Neural progenitor cell (in vitro differentiated cells): ENCODE results near the gene RBM28. TPM values are rescaled to one million over a fixed set of nuclear protein-coding genes. Genes with fewer than 3 reads are reported as not detected.

Experiments
- DNase-seq: peaks from one replicate; pipeline ENCODE4 v3.0.0-alpha.2; 2016; ENCODE audit warnings: low spot score
- H2AFZ ChIP-seq: fragments of 200-600 bp; sonication (generic); replicated peaks from 2 replicates; pipeline ENCODE4 v1.6.1; 2016; ENCODE audit warnings: antibody characterized with exemption
- H3F3A ChIP-seq: fragments of 200-600 bp; sonication (generic); 2 replicates; pipeline ENCODE4 v1.6.1; 2016; ENCODE audit warnings: antibody characterized with exemption, low read depth
- H3K27ac ChIP-seq: fragments of 200-600 bp; sonication (generic); 2 replicates; pipeline ENCODE4 v1.5.1; 2016; ENCODE audit warnings: mild to moderate bottlenecking
- H3K27me3 ChIP-seq: fragments of 200-600 bp; sonication (generic); 2 replicates; pipeline ENCODE4 v1.6.1; 2016; ENCODE audit warnings: mild to moderate bottlenecking, moderate library complexity
- H3K36me3 ChIP-seq: fragments of 200-600 bp; sonication (generic); 2 replicates; pipeline ENCODE4 v1.5.1; 2016
- H3K4me1 ChIP-seq: fragments of 200-600 bp; sonication (generic); 2 replicates; pipeline ENCODE4 v1.6.1; 2016; ENCODE audit warnings: mixed run types
- H3K4me2 ChIP-seq: fragments of 200-600 bp; sonication (generic); 2 replicates; pipeline ENCODE4 v1.6.1; 2016
- H3K4me3 ChIP-seq: fragments of 200-600 bp; sonication (generic); 2 replicates; pipeline ENCODE4 v1.5.1; 2016
- H3K79me2 ChIP-seq: fragments of 200-600 bp; sonication (generic); 2 replicates; pipeline ENCODE4 v1.6.1; 2016; ENCODE audit warnings: low read depth
- H3K9ac ChIP-seq: fragments of 200-600 bp; sonication (generic); 2 replicates; pipeline ENCODE4 v1.6.1; 2016
- H3K9me3 ChIP-seq: fragments of 200-600 bp; sonication (generic); 2 replicates; pipeline ENCODE4 v1.5.1; 2016; ENCODE audit warnings: low read depth
- H4K20me1 ChIP-seq: fragments of 200-600 bp; sonication (generic); 2 replicates; pipeline ENCODE4 v1.6.1; 2016; ENCODE audit warnings: low read depth
- H3K27ac Mint-ChIP-seq: 3 replicates; pipeline ENCODE4 v1.8.0; 2021; ENCODE audit warnings: mixed read lengths
- H3K27me3 Mint-ChIP-seq: 2 replicates; pipeline ENCODE4 v1.8.0; 2022; ENCODE audit warnings: low read depth, mild to moderate bottlenecking, inconsistent platforms, moderate library complexity, mixed read lengths; ENCODE audit not compliant: insufficient read depth
- H3K36me3 Mint-ChIP-seq: 3 replicates; pipeline ENCODE4 v1.8.0; 2021; ENCODE audit warnings: mixed read lengths
- H3K4me1 Mint-ChIP-seq: 3 replicates; pipeline ENCODE4 v1.8.0; 2021; ENCODE audit warnings: mixed read lengths
- H3K4me3 Mint-ChIP-seq: 3 replicates; pipeline ENCODE4 v1.8.0; 2021; ENCODE audit warnings: mild to moderate bottlenecking, moderate library complexity, mixed read lengths
- H3K9me3 Mint-ChIP-seq: 3 replicates; pipeline ENCODE4 v1.8.0; 2020; ENCODE audit warnings: mixed read lengths
- EZH2 ChIP-seq: fragments of 200-600 bp; sonication (generic); IDR thresholded peaks from 2 replicates; pipeline ENCODE4 v1.6.1; 2017; ENCODE audit warnings: antibody characterized with exemption, mild to moderate bottlenecking, moderate library complexity
- EZH2phosphoT487 ChIP-seq: fragments of 200-600 bp; sonication (generic); IDR thresholded peaks from 2 replicates; pipeline ENCODE4 v1.6.1; 2017; ENCODE audit warnings: antibody characterized with exemption
- total RNA-seq: library from RNA; depleted of rRNA; stranded (reverse); fragments of >200 nt; gene quantifications from 2 replicates; pipeline ENCODE4 v1.2.3, GENCODE V29; 2015; ENCODE audit warnings: low replicate concordance
- TF ChIP-seq, protein P1 (sequence below): fragments of 200-600 bp; sonication (generic); IDR thresholded peaks from 2 replicates; pipeline ENCODE4 v1.5.1; 2017; ENCODE audit warnings: antibody characterized with exemption, mild to moderate bottlenecking

RBM28 gene
- total RNA-seq, 1 donor from 2014 or later = 33.5 TPM

DNA sequence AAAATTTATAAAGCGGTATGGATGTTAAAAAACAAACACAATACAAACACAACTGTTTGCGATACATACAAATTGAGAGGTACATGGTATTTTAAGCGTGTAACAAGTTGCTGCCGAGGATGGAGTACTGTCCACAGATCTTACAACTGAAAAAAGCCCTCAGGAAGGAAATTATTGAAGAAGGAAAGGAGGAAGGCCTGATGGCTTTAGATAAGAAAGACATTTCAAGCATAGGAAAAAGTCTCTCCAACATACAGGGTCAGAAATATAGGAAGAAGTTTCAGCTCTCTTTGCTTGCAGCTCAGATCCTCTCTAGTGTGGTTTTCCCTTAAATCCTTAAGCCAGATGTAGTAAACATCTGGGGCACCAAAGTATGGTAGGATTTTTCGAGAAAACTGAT is 25.0 kb downstream of the RBM28 start:
- H4K20me1 ChIP-seq = no peaks in the 10 kb centered on the region
- no peak for DNase-seq
- Mint-ChIP-seq H3K27ac (no peak overlapping the region), H3K36me3 (peaks cover 35% of the 10 kb centered on the region), H3K27me3 (no peaks in the 10 kb centered on the region), H3K4me1 (no peaks in the 10 kb centered on the region), H3K4me3 (no peak overlapping the region), H3K9me3 (no peaks in the 10 kb centered on the region)
- H3K9me3 ChIP-seq = no peaks in the 10 kb centered on the region
- no peak for TF ChIP-seq EZH2
- TF ChIP-seq, protein P1, sequence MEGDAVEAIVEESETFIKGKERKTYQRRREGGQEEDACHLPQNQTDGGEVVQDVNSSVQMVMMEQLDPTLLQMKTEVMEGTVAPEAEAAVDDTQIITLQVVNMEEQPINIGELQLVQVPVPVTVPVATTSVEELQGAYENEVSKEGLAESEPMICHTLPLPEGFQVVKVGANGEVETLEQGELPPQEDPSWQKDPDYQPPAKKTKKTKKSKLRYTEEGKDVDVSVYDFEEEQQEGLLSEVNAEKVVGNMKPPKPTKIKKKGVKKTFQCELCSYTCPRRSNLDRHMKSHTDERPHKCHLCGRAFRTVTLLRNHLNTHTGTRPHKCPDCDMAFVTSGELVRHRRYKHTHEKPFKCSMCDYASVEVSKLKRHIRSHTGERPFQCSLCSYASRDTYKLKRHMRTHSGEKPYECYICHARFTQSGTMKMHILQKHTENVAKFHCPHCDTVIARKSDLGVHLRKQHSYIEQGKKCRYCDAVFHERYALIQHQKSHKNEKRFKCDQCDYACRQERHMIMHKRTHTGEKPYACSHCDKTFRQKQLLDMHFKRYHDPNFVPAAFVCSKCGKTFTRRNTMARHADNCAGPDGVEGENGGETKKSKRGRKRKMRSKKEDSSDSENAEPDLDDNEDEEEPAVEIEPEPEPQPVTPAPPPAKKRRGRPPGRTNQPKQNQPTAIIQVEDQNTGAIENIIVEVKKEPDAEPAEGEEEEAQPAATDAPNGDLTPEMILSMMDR = no peak
- TF ChIP-seq EZH2phosphoT487 = no peak
- no peaks in the 10 kb centered on the region for H3K79me2 ChIP-seq
- H3K4me1 ChIP-seq = no peaks in the 10 kb centered on the region
- H3F3A ChIP-seq = no peaks in the 10 kb centered on the region
- no peak overlapping the region for H3K4me2 ChIP-seq
- no peaks in the 10 kb centered on the region for H3K27me3 ChIP-seq
- H2AFZ ChIP-seq = no peak overlapping the region
- no peak overlapping the region for H3K4me3 ChIP-seq
- H3K36me3 ChIP-seq = peaks cover 6% of the 10 kb centered on the region
- H3K9ac ChIP-seq = no peak overlapping the region
- no peak overlapping the region for H3K27ac ChIP-seq

DNA sequence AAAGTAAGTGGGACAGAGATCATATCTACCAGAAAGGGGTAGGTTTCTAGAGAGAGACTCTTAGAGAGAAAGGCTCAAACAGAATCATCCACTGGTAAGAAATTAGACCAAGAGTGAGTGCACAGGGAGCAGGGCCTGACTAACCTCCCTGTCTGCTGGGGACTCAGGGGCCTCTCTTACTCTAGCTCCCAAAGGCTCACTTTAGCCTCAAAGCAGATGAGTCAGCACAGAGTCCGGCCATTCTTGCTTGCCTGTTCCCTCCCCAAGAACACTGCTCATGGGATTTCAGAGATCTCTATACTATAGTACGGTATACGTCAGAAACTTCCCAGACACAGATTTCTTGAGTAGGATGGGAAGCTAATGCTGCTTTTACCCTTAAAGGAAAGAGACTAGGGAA is 32.7 kb downstream of the RBM28 start:
- Histone ChIP-seq H3K4me3 (no peak overlapping the region), H4K20me1 (peaks cover 8% of the 10 kb centered on the region), H3K27me3 (no peaks in the 10 kb centered on the region), H3F3A (peaks cover 5% of the 10 kb centered on the region), H3K9ac (no peak overlapping the region), H2AFZ (no peak overlapping the region), H3K36me3 (peaks cover 12% of the 10 kb centered on the region), H3K9me3 (no peaks in the 10 kb centered on the region), H3K4me2 (no peak overlapping the region), H3K79me2 (no peaks in the 10 kb centered on the region), H3K27ac (no peak overlapping the region), H3K4me1 (peaks cover 7% of the 10 kb centered on the region)
- Mint-ChIP-seq H3K4me3 (no peak overlapping the region), H3K4me1 (no peaks in the 10 kb centered on the region), H3K27ac (no peak overlapping the region), H3K27me3 (no peaks in the 10 kb centered on the region), H3K9me3 (no peaks in the 10 kb centered on the region), H3K36me3 (peaks cover 53% of the 10 kb centered on the region)
- TF ChIP-seq EZH2 (no peak), EZH2phosphoT487 (no peak)
- TF ChIP-seq, protein P1 = no peak
- DNase-seq = no peak

DNA sequence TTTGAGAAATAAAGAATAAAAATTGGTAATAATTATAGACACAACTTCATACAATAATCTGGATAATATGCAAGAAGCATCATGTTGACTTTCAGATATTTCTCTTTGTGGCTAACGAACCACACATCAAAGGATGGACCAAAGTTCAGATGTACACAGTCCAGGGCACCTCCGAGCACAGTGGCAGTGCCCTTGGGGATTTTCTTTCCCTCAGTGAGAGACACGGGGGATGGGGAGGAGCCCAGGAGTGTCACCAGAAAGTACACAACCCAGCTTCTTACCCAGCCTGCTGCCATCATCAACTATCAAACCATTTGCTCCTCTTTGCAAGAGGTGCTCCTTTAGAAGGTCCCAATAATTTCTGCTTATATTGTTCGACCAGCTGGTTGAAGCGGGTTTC is 33.2 kb downstream of the RBM28 start:
- Histone ChIP-seq H3K27ac (no peak overlapping the region), H3K27me3 (no peaks in the 10 kb centered on the region), H3K9me3 (no peaks in the 10 kb centered on the region), H3K36me3 (peaks cover 12% of the 10 kb centered on the region), H3K79me2 (no peaks in the 10 kb centered on the region), H3K9ac (no peak overlapping the region), H3K4me3 (no peak overlapping the region), H3K4me2 (no peak overlapping the region), H3K4me1 (peaks cover 7% of the 10 kb centered on the region), H4K20me1 (peaks cover 8% of the 10 kb centered on the region), H3F3A (peaks cover 5% of the 10 kb centered on the region), H2AFZ (no peak overlapping the region)
- TF ChIP-seq EZH2 (no peak), EZH2phosphoT487 (no peak)
- TF ChIP-seq, protein P1 = no peak
- peaks cover 54% of the 10 kb centered on the region for H3K36me3 Mint-ChIP-seq
- H3K4me1 Mint-ChIP-seq = no peaks in the 10 kb centered on the region
- no peak for DNase-seq
- no peaks in the 10 kb centered on the region for H3K27me3 Mint-ChIP-seq
- H3K4me3 Mint-ChIP-seq = no peak overlapping the region
- no peaks in the 10 kb centered on the region for H3K9me3 Mint-ChIP-seq
- no peak overlapping the region for H3K27ac Mint-ChIP-seq
